OCI-LY3 (cell line): ENCODE data around the gene OR5L1.

Experiments used
- H2AFZ ChIP-seq: fragments of 200-600, 300-600 bp; shearing (Covaris generic); 2 replicates; pipeline ENCODE4 v1.6.0; 2014; ENCODE audit warnings: antibody characterized with exemption, low read depth, low read length
- H3K27ac ChIP-seq: fragments of 200-600, 300-600 bp; sonication (generic); 2 replicates; pipeline ENCODE4 v1.5.1; 2014; ENCODE audit warnings: mild to moderate bottlenecking, low read length, moderate library complexity, mixed read lengths
- H3K27me3 ChIP-seq: fragments of 200-600, 300-600 bp; sonication (generic); 2 replicates; pipeline ENCODE4 v1.6.1; 2014; ENCODE audit warnings: low read depth, low read length, mixed read lengths
- H3K36me3 ChIP-seq: fragments of 200-600, 300-600 bp; sonication (generic); replicated peaks from 2 replicates; pipeline ENCODE3; 2014; ENCODE audit warnings: low read depth, low read length, mixed read lengths
- H3K4me1 ChIP-seq: fragments of 300-600, 200-600 bp; sonication (generic); 2 replicates; pipeline ENCODE4 v1.6.1; 2014; ENCODE audit warnings: low read length, mixed read lengths
- H3K4me2 ChIP-seq: fragments of 200-600, 300-600 bp; sonication (generic); 2 replicates; pipeline ENCODE4 v1.6.1; 2014; ENCODE audit warnings: low read length, mixed read lengths
- H3K4me3 ChIP-seq: fragments of 300-600, 200-600 bp; sonication (generic); 2 replicates; pipeline ENCODE4 v1.5.1; 2014; ENCODE audit warnings: antibody characterized with exemption, mild to moderate bottlenecking, low read length, moderate library complexity
- H3K79me2 ChIP-seq: fragments of 300-600, 200-600 bp; shearing (Covaris generic); 2 replicates; pipeline ENCODE4 v1.6.1; 2014; ENCODE audit warnings: mild to moderate bottlenecking, low read length, mixed read lengths
- H3K9ac ChIP-seq: fragments of 300-600, 200-600 bp; shearing (Covaris generic); 2 replicates; pipeline ENCODE4 v1.6.0; 2014; ENCODE audit warnings: mild to moderate bottlenecking, low read length, moderate library complexity
- H3K9me3 ChIP-seq: fragments of 200-600, 300-600 bp; shearing (Covaris generic); 2 replicates; pipeline ENCODE4 v1.6.1; 2014; ENCODE audit warnings: low read length, mixed read lengths; ENCODE audit not compliant: insufficient read depth
- H4K20me1 ChIP-seq: fragments of 200-600, 300-600 bp; sonication (generic); 2 replicates; pipeline ENCODE4 v1.6.1; 2016; ENCODE audit warnings: low read length, mixed read lengths; ENCODE audit not compliant: insufficient read depth
- CTCF ChIP-seq: fragments of 200-600, 300-600 bp; sonication (generic); IDR thresholded peaks from 2 replicates; pipeline ENCODE4 v1.5.1; 2014; ENCODE audit warnings: antibody characterized with exemption, low read length, low read depth
- EZH2phosphoT487 ChIP-seq: fragments of 200-600 bp; shearing (Covaris generic); IDR thresholded peaks from 2 replicates; pipeline ENCODE4 v1.6.1; 2018; ENCODE audit warnings: antibody characterized with exemption, mixed run types, low read depth

OR5L1 gene

DNA sequence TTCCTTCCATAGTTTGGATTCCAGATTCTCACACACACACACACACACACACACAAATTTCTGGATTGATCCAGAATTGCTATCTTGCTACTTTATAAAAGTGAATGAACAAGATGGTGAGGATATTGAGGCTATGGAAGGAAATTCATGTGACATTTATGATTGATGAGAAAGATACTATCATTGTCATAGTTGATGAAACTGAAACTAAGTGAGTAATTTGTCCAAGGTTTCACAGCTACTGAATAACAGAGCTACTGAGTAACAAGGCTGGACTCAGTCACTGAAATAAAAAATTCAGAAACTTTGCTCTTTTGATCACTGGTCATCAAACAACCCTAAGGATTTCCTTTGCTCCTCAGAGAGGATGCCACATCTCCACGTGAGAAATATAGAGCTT lies 43.5 kb downstream of the OR5L1 start:
- H3K4me1 ChIP-seq = peaks cover 27% of the 10 kb centered on the region
- H3K27me3 ChIP-seq = no peaks in the 10 kb centered on the region
- no peak overlapping the region for H2AFZ ChIP-seq
- 0 out of 2 replicates have a peak, but pooled peaks cover 8% of the 10 kb centered on the region for H3K9me3 ChIP-seq
- peak overlapping the region; percentile 18 for H3K4me2 ChIP-seq
- no peak overlapping the region for H3K27ac ChIP-seq
- no peak overlapping the region for H3K4me3 ChIP-seq
- no peak overlapping the region for H3K9ac ChIP-seq
- no peaks in the 10 kb centered on the region for H4K20me1 ChIP-seq
- H3K36me3 ChIP-seq = peaks cover 14% of the 10 kb centered on the region
- no peaks in the 10 kb centered on the region for H3K79me2 ChIP-seq
- TF ChIP-seq EZH2phosphoT487 (no peak), CTCF (no peak)
